Left renal pelvis (tissue), 4 donors: ENCODE measurements around the gene TYW1B. TPM values are rescaled to one million over a fixed set of nuclear protein-coding genes. Genes with fewer than 3 reads are reported as not detected.

ENCODE experiments used
- polyA plus RNA-seq, 4 donors: library from polyadenylated mRNA; unstranded; fragments of 120-200 nt; gene quantifications; one replicate each; pipeline ENCODE4 v1.2.1, GENCODE V29; 2013; ENCODE audit not compliant: insufficient read length in 4 of 4

TYW1B gene
- polyA plus RNA-seq, 4 donors: 3.2 to 9.3 (median 3.3) TPM

Other genes with a start within 250 kb of the TYW1B start
- 10 to 100 TPM; 38.0 to 48.6 (median 42.7) TPM for gene POM121, start 96.9 kb upstream of the TYW1B start, polyA plus RNA-seq
- 1 to 10 TPM in 2 of 4 donors, under 1 TPM in 2; 0.37 to 3.0 (median 1.4) TPM for gene TRIM74, start 141.3 kb upstream of the TYW1B start, polyA plus RNA-seq
- gene SPDYE8, start 201.6 kb upstream of the TYW1B start, polyA plus RNA-seq: under 1 TPM; 0.20 to 0.69 (median 0.27) TPM
- 1 to 10 TPM in 1 of 4 donors, under 1 TPM in 3; 0.32 to 1.3 (median 0.76) TPM for gene SPDYE11, start 229.7 kb upstream of the TYW1B start, polyA plus RNA-seq